GM21528 (cell line): ENCODE measurements around the gene MAGEB5.
"Not testable (repeated sequence)": the region's sequence is repeated elsewhere in the genome, so short reads cannot be mapped to it uniquely, and the experiment has no call there.

Experiments used
- ATAC-seq: cut with Tn5 transposase; IDR thresholded peaks from one replicate; pipeline ENCODE4 v1.9.1; 2021; ENCODE audit warnings: mild to moderate bottlenecking, moderate library complexity; ENCODE audit not compliant: unreplicated experiment, low FRiP score

MAGEB5 gene

DNA sequence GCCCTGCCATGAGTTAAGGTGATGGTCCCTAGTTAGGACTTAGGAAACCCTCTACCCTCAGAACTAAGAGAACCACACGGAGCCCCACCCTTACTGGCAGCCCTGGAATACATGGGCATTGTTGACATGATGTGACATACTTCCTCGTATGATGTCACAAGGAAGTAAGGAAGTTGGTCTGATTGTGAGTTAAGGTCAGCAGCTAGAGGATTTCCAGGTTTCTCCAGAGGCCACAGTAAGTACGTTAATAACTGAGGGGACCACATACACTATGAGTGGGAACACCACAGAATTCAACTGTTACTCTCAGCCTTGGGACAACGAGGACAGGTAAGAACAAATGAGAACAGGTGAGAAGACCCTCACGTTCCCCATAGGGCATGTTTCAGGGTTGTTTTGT, at the start of gene MAGEB5:
Gene MAGEB5, plus strand, starts transcription at position 301 of the 400 bp plus-strand sequence. CDS start 1,133 bp downstream, outside the sequence.
- no peak for ATAC-seq

DNA sequence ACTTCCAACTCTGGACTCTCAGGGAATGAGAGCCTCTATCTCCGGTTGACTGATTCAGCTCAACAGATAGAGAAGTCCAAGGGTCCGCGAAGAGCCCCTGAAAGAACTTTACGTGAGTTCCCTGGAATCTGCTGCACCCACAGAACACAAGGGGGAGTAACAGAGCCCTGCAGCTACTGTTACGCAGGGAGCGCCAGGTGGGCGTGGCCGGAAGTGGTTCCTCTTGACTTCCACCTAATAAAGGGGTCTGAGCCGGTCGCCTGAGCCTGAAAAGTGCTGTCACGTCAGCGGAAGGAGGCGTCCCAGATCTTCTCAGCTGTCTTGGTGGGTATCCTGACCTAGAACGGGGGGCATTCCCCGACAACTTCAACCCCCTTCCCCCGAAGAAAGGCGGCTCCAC, 23.8 kb upstream of the MAGEB5 start, which contains the start of gene MAGEB6:
Gene MAGEB6, plus strand, starts transcription at position 237 of the 400 bp plus-strand sequence. CDS start 1,407 bp downstream, outside the sequence.
- ATAC-seq = no peak

DNA sequence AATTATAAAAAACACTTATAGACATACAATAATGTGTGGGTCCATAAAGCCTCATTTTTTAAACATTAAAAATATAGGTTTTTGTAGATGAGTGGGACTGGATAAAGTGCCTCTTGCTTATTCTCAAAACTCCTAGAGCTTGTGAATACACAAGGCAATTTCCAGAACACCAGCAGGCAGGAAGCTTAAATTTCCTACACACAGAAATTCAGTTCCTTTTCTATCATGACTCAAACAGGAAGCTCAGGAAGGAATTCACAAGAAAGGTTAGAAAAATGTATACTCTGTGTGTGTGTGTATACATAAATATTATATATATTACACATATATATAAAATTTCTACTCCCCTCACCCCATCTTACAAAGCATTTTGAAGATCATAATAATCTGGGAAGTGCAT, 12.4 kb upstream of the MAGEB5 start:
- no peak for ATAC-seq

GRCh38 chrX:26204717-26205116, 11.3 kb upstream of the MAGEB5 start:
- ATAC-seq = not testable (repeated sequence)

DNA sequence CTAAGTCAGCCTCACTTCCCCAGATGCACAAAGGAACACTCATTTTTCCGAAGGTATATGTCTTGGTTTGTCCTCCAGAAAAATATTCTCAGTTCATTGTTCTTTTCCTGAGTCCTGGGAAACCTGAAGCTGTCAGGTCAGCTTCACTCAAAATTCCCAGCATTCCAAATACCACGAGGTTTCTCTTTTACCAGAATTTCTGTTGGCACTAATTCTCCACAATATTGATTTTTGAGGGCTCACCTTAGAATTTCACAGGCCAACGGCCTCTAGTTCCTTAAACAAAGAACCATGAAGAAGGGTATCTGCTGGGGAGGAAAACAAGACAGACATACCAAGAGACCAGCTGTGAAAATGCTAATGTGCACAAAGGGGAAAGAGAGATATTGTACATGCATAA, 8.0 kb upstream of the MAGEB5 start:
- ATAC-seq = no peak

- ATAC-seq = no peak
Measured at GRCh38 chrX:26219351-26219750, 3.4 kb downstream of the MAGEB5 start.

DNA sequence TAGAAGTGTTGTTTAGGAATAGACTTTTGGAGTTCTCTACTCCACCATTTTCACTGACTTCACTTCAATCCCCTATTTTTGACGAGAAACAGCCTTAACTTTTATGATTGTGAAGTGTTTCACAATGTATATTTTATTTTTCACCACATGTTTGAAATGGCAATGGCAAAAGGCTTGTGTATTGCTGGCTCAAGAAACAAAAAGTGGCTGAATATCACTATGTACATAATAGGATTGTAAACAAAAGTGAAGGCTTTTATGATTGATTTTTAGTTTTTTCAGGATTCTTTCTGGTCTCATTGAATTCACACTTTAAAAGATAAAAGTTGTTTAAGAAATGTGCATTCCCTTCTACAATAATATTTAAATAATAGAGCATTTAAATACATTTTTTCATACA, 18.2 kb downstream of the MAGEB5 start:
- ATAC-seq = no peak

- no peak for ATAC-seq
Measured at GRCh38 chrX:26253526-26253925, 37.6 kb downstream of the MAGEB5 start.

DNA sequence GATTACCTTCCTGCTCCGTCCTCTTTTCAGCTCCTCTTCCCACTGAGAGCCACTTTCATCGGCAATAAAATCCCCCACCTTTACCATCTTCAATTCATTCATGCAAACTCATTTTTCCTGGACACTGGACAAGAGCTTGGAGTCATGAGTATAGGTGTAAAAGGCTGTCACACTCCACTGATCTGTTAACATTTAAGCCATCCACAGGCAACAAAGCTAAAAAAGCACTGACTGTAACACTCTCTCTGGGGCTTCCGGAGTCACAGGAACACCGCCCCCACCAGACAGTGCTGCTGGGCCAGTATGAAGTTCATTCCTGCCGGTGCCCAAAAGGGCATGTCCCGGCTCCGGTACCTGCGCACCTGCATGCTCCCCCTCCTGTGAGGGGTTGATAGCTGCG, 38.5 kb downstream of the MAGEB5 start:
- no peak for ATAC-seq

DNA sequence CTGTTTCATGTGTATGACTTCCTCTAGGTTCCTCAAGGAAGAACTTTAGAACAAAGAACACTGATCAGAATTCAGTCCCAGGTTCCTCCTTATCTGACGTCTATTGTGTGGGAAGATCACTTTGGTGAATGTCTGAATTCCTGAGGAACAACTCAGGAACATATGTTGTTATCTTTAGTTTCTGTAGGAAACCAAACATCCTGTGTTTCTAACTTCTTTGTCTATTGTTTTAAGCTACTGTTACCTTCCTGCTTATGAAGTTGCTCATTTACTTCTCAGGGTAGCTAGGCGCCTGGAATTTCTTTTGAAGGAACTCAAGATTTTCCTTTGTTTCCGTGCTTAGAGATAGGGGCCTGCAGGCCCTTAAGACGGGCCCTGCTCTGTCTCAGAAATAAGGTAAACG, 46.2 kb downstream of the MAGEB5 start:
- ATAC-seq = no peak
